Keratinocyte (primary cell): ENCODE results near the gene MTIF2. TPM values are rescaled to one million over a fixed set of nuclear protein-coding genes. Genes with fewer than 3 reads are reported as not detected.

ENCODE experiments used
- DNase-seq: peaks from one replicate; pipeline ENCODE4 v3.0.0-alpha.2; 2011; ENCODE audit warnings: low read depth, missing footprints, low spot score
- FAIRE-seq: peaks from 2 replicates; lab custom pipeline; 2011; peaks lifted over from hg19 to GRCh38; lab: Jason Lieb, UNC
- H2AFZ ChIP-seq: 2 replicates; pipeline ENCODE4 v1.6.0; 2012; ENCODE audit warnings: low read length, control low read depth, inconsistent platforms; ENCODE audit not compliant: control insufficient read depth
- H3K27ac ChIP-seq: 2 replicates; pipeline ENCODE4 v1.5.1; 2011; ENCODE audit warnings: low read length; ENCODE audit not compliant: control insufficient read depth, insufficient read depth
- H3K27me3 ChIP-seq: 3 replicates; pipeline ENCODE4 v1.6.0; 2011; ENCODE audit warnings: low read length; ENCODE audit not compliant: control insufficient read depth, insufficient read depth; ENCODE audit errors: extremely low read depth
- H3K36me3 ChIP-seq, 2 experiments: 2 replicates in 1 of 2; 3 replicates in 1 of 2; pipeline ENCODE4 v1.5.1; 2011; ENCODE audit warnings: low read length in 2 of 2, mild to moderate bottlenecking in 1 of 2; ENCODE audit not compliant: control insufficient read depth in 2 of 2, insufficient read depth in 2 of 2; ENCODE audit errors: extremely low read depth in 1 of 2
- H3K4me1 ChIP-seq: 3 replicates; pipeline ENCODE4 v1.5.1; 2011; ENCODE audit warnings: low read length; ENCODE audit not compliant: control insufficient read depth, insufficient read depth; ENCODE audit errors: extremely low read depth
- H3K4me2 ChIP-seq: 3 replicates; pipeline ENCODE4 v1.6.0; 2011; ENCODE audit warnings: low read depth, low read length; ENCODE audit not compliant: control insufficient read depth, insufficient read depth; ENCODE audit errors: extremely low read depth
- H3K4me3 ChIP-seq, 3 experiments: fragments of 200-600 bp in 1 of 3; sonication (generic) in 1 of 3; 2 replicates in 2 of 3; 3 replicates in 1 of 3; pipeline ENCODE4 v1.5.1; 2011 to 2016; ENCODE audit warnings: low read length in 3 of 3, mild to moderate bottlenecking in 3 of 3, control low read depth in 2 of 3, inconsistent platforms in 1 of 3, low read depth in 1 of 3, mixed read lengths in 1 of 3, mixed run types in 1 of 3, moderate library complexity in 1 of 3; ENCODE audit not compliant: control insufficient read depth in 2 of 3, insufficient read depth in 2 of 3; ENCODE audit errors: extremely low read depth in 1 of 3
- H3K79me2 ChIP-seq: 2 replicates; pipeline ENCODE4 v1.6.0; 2012; ENCODE audit warnings: low read length; ENCODE audit not compliant: control insufficient read depth, insufficient read depth
- H3K9ac ChIP-seq: 3 replicates; pipeline ENCODE4 v1.6.0; 2011; ENCODE audit warnings: low read length; ENCODE audit not compliant: control insufficient read depth, insufficient read depth; ENCODE audit errors: extremely low read depth
- H3K9me1 ChIP-seq: 3 replicates; pipeline ENCODE4 v1.6.0; 2011; ENCODE audit warnings: low read length; ENCODE audit not compliant: control insufficient read depth, insufficient read depth; ENCODE audit errors: extremely low read depth
- H3K9me3 ChIP-seq: 2 replicates; pipeline ENCODE4 v1.5.1; 2012; ENCODE audit warnings: low read depth, low read length; ENCODE audit not compliant: control insufficient read depth
- H4K20me1 ChIP-seq: 3 replicates; pipeline ENCODE4 v1.6.0; 2011; ENCODE audit warnings: low read length; ENCODE audit not compliant: control insufficient read depth, insufficient read depth; ENCODE audit errors: extremely low read depth
- CTCF ChIP-seq, 3 experiments: IDR thresholded peaks in 1 of 3; conservative IDR thresholded peaks in 1 of 3; optimal IDR thresholded peaks in 1 of 3; 2 replicates in 2 of 3; 3 replicates in 1 of 3; pipeline versions ENCODE3 to v1.5.1; 2011; ENCODE audit warnings: low read length in 3 of 3, mild to moderate bottlenecking in 3 of 3, moderate library complexity in 2 of 3, control low read depth in 1 of 3, inconsistent platforms in 1 of 3; ENCODE audit not compliant: insufficient read depth in 2 of 3; ENCODE audit errors: extremely low read depth in 1 of 3
- EZH2 ChIP-seq: IDR thresholded peaks from one replicate; pipeline ENCODE4 v1.6.1; 2012; ENCODE audit warnings: inconsistent platforms, mild to moderate bottlenecking, low read length, moderate library complexity
- dilution Hi-C: fragments of 300-500 bp; cut with MboI; formaldehyde crosslinking; loops from one replicate; pipeline ENCODE4 v1.7.0; 2020; ENCODE audit warnings: low sequenced_read_pairs; ENCODE audit not compliant: extremely low pct_ligation_motif_present
- polyA plus RNA-seq, 5 experiments: library from polyadenylated mRNA; depleted of rRNA in 3 of 5; stranded (reverse) in 3 of 5; stranded (forward) in 1 of 5; unstranded in 1 of 5; fragments of >200 nt; gene quantifications; 1 replicate in 1 of 5; 2 replicates in 3 of 5; 3 replicates in 1 of 5; pipeline versions ENCODE4 v1.2.1 to v1.2.3, GENCODE V29; 2011 to 2012; ENCODE audit warnings: missing spikeins in 2 of 5, low read depth in 1 of 5, low replicate concordance in 1 of 5

Gene MTIF2
- polyA plus RNA-seq, 1 donor (not counting 4 experiments of a cell fraction or from before 2014, with no cell fraction given): 38.9 TPM

- DNase-seq: no peak
- H3K4me1 ChIP-seq: peaks cover 4% of the 10 kb centered on the region
- H3K27me3 ChIP-seq: no peaks in the 10 kb centered on the region
- H3K27ac ChIP-seq: no peak overlapping the region
- H3K9me1 ChIP-seq: no peaks in the 10 kb centered on the region
- no peak overlapping the region for H3K9ac ChIP-seq
- FAIRE-seq: no peak
- H3K4me3 ChIP-seq: no peak overlapping the region
- dilution Hi-C loops: no loop called here
- no peak overlapping the region for H2AFZ ChIP-seq
- peaks cover 36% of the 10 kb centered on the region for H3K79me2 ChIP-seq
- H3K4me2 ChIP-seq: no peak overlapping the region
- no peaks in the 10 kb centered on the region for H4K20me1 ChIP-seq
- no peaks in the 10 kb centered on the region for H3K9me3 ChIP-seq
- no peak for TF ChIP-seq CTCF (optimal IDR thresholded peaks at IDR 0.05 in 1 of 3, IDR thresholded peaks at IDR 0.05 in 1 of 3, conservative IDR thresholded peaks at IDR 0.05 in 1 of 3; ENCODE audit: extremely low read depth in 1 of 3, insufficient read depth in 2 of 3, low read length in 3 of 3)
- no peak for TF ChIP-seq EZH2
- peaks cover 0 to 4% of the 10 kb centered on the region in 2 experiments for H3K36me3 ChIP-seq
Observed at GRCh38 chr2:55225481-55226020, 43.5 kb downstream of the MTIF2 start.

- no peaks in the 10 kb centered on the region for H4K20me1 ChIP-seq
- no peak overlapping the region for H3K27ac ChIP-seq
- H3K79me2 ChIP-seq: peaks cover 29% of the 10 kb centered on the region
- H3K4me2 ChIP-seq: no peak overlapping the region
- H3K9me1 ChIP-seq: no peaks in the 10 kb centered on the region
- H2AFZ ChIP-seq: no peak overlapping the region
- FAIRE-seq: no peak
- H3K9me3 ChIP-seq: no peaks in the 10 kb centered on the region
- dilution Hi-C loops: no loop called here
- DNase-seq: no peak
- H3K36me3 ChIP-seq: peaks cover 0 to 4% of the 10 kb centered on the region in 2 experiments
- TF ChIP-seq EZH2 (no peak), CTCF (optimal IDR thresholded peaks at IDR 0.05 in 1 of 3, IDR thresholded peaks at IDR 0.05 in 1 of 3, conservative IDR thresholded peaks at IDR 0.05 in 1 of 3; ENCODE audit: extremely low read depth in 1 of 3, insufficient read depth in 2 of 3, low read length in 3 of 3) (no peak)
- H3K9ac ChIP-seq: no peak overlapping the region
- H3K4me3 ChIP-seq: no peak overlapping the region
- no peaks in the 10 kb centered on the region for H3K27me3 ChIP-seq
- peaks cover 4% of the 10 kb centered on the region for H3K4me1 ChIP-seq
Observed at GRCh38 chr2:55224761-55225261, 44.2 kb downstream of the MTIF2 start.
